NCI-H1092 treated with DMSO at 0.1 percent for 48 hours (cell line): Measurements from ENCODE around the gene FLT1.

Experiments
- DNase-seq: peaks from one replicate; lab custom pipeline; 2025; lab: John Stamatoyannopoulos, UW

FLT1 gene

DNA sequence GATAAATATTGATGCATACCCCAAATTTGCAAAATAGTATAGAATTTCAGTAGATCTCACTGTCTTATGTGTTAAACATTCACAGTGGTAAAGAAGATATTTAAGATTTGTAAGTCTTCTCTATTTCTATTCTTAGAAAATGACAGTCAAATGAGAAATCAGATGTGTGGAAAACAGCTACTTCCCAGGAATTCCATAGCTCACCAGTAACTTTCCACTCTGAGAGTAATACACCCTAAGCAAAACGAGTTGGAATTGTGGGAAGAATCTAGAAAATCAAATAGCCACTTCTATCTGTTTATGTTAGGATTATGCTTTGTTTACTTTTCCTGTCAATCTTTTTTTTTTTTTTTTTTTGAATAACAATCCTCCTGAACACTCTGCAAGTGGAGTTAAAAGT, 69.1 kb downstream of the FLT1 start:
- no peak for DNase-seq

GRCh38 chr13:28424541-28424940, 70.4 kb downstream of the FLT1 start:
- no peak for DNase-seq

DNA sequence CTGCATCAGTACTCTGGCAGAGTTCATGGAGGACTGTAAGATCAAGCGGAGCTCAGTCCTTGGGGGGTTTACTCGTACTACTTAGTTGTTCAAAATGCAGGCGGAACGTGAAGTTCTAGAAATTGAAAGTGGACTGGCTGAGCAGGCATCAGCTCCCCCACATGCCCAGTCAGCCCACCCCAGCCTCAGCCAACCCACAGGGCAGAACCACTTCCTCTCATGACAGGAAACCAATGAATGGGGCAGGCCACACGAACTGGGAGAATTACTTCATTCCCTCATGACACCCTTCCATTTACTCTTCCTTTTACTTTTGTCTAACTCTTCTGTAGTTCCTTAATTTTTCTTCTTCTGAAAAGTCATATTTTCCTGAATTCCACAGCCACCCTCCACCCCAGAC, 71.9 kb downstream of the FLT1 start:
- DNase-seq: no peak

GRCh38 chr13:28421676-28422410, 73.1 kb downstream of the FLT1 start:
- DNase-seq: no peak

- no peak for DNase-seq
These were observed 74.2 kb downstream of the FLT1 start for GRCh38 chr13:28420704-28421103.

DNA sequence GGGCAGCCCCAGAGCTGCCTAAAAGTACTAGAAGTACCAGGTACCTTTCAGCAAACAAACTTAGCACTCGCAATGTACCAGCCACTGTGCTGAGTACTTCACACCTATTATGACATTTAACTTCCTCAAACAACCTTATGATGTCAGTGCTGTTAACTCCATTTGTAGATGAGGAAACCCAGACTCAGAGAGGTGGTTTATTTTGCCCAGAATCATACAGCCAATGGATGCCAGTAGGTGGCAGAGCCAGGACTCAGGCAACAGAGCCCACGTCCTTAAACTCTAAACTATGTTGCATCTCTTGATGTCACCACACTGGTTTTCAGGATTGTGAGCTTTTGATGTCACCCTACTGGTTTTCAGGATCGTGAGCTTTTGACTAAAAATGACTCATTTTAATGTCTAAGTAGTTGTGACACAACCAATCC, 78.9 kb downstream of the FLT1 start:
- no peak for DNase-seq

DNA sequence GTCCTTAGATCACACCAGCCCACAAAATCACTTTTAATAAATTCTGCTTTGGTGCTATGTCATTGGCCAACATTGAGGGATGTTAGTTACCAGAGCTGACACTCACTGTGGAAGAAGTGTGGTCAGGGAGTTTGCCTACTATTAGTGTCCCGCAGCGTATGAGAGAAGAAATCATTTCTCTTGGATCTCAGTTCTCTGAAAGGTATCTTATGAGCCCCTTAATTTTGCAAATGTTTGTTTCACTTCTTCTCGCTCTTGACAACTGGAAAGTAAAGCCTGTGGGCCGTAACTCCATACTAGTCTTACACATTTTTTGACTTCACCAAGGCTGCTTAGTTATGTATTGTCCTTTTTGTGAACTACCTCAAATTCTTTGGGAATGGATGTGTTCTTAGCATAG, 80.9 kb downstream of the FLT1 start:
- no peak for DNase-seq

DNA sequence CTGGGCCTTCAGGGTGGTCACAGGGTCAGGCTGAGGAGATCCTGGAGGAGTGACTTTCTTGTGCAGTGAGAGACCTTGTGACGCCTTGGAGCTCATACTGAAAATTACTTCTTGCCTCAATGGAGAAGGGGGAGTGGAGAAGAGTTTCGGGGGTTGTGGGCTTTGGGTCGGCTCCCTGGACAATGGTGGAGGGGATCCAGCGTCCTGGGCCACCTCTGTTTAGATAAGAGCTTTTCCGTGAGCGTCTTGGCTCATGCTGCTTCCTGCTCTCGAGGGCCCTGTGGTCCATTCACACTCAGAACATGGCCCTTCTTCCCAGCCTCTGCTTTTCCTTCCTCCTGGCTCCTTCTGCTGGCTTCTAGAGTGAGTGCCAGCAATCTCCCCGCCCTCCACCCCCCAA, 81.9 kb downstream of the FLT1 start:
- no peak for DNase-seq

- DNase-seq: no peak
These were observed 83.0 kb downstream of the FLT1 start for GRCh38 chr13:28411831-28412353.

- DNase-seq: no peak
These were observed 84.8 kb downstream of the FLT1 start for GRCh38 chr13:28410096-28410495.

GRCh38 chr13:28409648-28410047, 85.3 kb downstream of the FLT1 start:
- DNase-seq: no peak

DNA sequence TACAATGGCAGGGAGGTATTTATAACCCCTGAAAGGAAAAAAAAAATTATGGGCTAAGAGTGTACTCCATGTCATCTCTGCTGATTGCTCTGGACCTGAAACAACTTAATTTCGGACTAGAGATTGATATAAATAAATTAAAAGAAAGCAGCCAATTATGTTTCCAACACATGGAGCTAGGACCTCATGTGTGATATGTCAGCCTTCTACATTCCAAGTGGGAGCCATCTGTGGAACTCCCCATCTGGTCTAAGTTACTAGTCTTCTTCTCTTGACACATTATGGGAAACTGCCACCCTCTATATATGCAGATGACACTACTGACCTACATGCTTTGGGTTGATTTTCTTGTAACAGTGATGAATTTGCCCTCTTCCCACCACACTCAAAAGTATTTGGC, 86.1 kb downstream of the FLT1 start:
- no peak for DNase-seq

GRCh38 chr13:28408235-28408848, 86.6 kb downstream of the FLT1 start:
- DNase-seq: no peak

DNA sequence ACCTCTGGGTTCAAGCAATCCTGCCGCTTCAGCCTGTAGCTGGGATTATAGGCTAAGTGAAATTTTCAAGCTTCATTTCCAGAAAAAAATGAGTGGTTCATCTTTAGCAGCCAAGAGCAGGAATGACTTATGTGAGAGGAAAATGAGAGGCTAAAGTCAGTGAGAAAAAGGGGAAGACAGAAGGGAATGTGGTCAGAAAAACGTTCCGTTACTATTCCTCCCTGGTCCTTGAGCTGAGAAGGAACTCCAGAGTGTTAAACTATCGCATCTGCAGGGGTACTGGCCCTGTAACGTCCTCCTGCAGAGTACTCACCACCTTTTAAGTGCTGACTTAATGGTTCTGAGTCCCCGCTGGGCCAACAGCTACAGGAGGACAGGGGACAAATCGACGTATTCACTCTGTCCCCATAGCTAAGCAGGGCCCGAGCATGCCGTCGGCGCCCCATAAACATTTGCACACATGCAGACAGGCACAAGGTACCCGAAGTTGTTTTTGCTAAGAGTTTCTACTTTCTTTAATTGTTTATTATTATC, 88.1 kb downstream of the FLT1 start:
- DNase-seq: no peak

DNA sequence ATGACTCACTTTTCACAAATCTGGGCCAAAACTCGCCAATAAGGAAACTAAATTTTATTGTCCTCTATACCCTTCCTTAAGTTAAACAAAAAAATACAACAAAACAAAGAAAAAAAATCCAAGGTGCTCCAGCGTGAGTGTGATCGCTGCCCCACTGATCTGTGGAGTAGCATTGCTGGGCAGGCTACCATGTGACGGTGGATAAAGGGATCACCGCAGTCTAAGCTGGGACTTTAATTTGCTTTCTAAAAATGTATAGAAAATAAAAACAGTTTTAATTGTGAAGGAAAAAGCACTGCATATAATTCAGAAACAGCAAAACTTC, 92.9 kb downstream of the FLT1 start:
- DNase-seq: no peak

- no peak for DNase-seq
These were observed 93.4 kb downstream of the FLT1 start for GRCh38 chr13:28401303-28402056.

DNA sequence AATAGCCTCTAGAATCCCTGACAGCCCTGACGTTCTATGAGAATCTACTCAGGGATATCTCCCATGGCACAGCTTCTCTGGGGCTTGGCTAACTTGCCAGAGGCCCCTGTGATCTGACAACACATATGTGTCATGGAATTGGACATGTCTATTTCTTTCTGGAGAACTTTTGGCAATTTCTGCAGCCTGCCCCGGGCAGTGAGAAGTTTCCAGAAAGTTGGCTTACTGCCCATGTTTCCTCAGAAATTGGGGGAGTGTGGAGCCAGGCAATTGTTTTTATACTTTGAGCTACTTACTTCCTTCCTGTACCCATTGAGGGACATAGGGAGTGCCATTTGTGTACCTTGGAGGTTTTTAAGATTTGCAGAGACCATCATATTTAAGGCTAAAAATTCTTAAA, 98.9 kb downstream of the FLT1 start:
- DNase-seq: no peak

DNA sequence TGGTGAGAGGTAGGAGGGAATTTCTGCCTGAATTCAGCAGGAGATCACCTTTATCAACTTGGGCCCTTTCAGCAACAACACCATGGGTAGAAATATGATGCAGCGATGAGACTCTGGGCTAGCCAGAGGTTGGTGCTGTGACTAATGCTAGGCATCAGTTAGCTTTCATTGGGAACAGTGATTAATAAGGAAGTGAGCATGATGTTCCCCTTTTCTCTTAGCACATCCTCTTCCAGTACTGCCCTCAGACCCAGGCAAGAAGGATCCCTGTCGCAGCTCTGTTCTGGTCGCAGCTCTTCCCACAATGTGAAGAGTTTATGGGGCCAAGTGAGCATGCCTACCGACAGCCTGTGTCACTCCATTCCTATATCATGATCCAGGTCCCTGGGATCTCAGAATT, 100.5 kb downstream of the FLT1 start:
- DNase-seq: no peak

GRCh38 chr13:28392896-28393505, 101.9 kb downstream of the FLT1 start:
- no peak for DNase-seq

- no peak for DNase-seq
These were observed 102.5 kb downstream of the FLT1 start for GRCh38 chr13:28392428-28392827.

GRCh38 chr13:28387740-28388501, 107.0 kb downstream of the FLT1 start:
- DNase-seq: no peak

GRCh38 chr13:28385362-28385761, 109.6 kb downstream of the FLT1 start:
- no peak for DNase-seq
